DMS114 treated with DMSO at 0.1 percent for 48 hours (cell line): ENCODE results near the gene TCEAL8.

Experiments
- DNase-seq: peaks from one replicate; lab custom pipeline; 2025; ENCODE audit not compliant: unreplicated experiment; lab: John Stamatoyannopoulos, UW

TCEAL8 gene

DNA sequence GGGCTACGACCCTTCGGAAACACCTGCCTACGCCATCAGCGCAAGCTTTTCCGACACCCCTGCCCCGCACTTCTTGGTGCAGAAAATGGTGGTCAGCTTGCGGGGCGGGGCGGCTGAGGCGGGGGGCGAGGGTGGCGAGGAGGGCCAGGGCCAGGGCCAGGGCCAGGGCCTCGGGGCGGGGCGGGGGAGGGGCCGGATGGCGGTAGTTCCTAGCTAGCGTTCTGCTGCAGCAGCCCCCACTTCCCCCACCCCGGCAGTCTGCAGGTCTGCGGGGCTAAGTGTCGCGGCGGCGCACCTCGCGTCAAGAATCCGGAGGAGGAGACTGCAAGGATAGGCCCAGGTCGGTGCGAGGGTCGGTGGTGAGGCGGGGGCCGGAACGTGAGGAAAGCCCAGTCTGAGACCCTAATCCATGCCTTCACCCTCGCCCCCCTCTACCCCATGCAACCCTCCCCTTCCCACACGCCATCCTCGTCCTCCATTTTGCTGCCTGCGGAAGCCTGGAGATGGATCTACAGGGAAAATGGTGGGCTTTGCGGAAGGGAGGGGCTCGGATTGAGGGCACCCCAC is 39.4 kb downstream of the TCEAL8 start:
- peak; percentile 58 for DNase-seq

DNA sequence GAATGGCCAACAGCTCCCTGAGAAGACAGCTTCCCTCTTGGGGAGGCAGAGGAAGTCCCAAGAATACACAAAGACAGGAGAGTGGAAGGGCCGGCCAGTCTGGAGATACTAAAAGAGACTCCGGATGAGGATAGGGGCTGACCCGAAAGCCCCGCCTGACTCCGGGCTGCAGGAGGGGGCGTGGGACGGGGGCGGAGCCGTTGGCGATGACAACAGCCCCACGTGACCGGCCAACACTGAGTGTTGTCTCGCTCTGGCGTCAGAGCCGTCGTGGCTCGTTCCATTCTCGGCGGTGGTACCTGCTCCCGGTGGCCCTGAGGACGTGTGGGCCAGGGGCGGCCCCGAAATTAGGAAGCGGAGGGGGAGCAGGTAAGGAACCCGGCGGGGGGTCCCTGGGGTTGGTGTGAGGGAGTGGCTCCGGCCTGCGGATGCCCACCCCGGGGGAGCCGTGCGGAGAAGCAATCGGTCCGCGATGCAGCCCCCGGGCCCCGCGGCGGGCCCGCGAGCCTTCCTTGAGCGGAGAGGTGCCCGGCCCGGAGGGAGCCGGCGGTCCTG is 40.0 kb downstream of the TCEAL8 start, which contains the start of gene BEX4:
TSS of gene BEX4 (plus strand) at position 239 of the 555 bp plus-strand sequence. CDS start 1,046 bp downstream, outside the sequence.
- DNase-seq: peak; percentile 73

- DNase-seq: no peak
Measured at GRCh38 chrX:103212749-103213457, 42.1 kb downstream of the TCEAL8 start.

DNA sequence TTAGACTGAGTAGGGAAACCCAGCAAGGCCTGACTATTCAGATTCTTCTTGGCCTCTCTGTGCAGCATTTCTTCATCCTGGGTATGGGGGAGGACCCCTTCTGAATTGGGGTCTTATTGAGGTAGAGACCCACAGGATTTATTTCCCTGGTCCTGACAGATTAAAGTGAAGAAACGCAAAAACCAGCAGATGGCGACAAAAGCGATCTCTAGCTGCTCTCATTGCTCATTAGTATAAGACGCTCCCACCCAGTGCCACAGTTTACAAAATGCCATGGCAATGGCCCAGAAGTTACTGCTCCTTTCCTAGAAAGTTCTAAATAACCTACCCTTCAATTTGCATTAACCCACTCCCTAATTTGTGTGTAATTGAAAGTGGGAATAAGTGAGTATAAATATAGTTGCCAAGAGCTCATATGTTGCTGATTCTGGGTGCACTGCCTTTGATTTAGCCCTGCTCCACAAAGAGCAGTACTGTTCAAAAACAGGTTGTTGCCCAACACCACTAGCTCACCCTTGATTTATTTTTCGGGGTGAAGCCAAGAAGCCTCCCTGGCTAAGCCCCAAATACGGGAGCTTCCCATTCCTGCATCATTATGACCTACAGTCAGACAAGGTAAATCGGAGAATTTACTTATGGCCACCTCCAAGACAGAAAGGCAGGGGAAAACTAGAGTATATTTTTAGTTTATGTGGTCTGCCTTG is 43.8 kb downstream of the TCEAL8 start:
- peak; percentile 75 for DNase-seq

- no peak for DNase-seq
Measured at GRCh38 chrX:103210056-103210455, 44.9 kb downstream of the TCEAL8 start.
